ENCODE results near the gene TNFRSF12A. TPM values are rescaled to one million over a fixed set of nuclear protein-coding genes. Genes with fewer than 3 reads are reported as not detected.

The TNFRSF12A gene
- total and polyA plus RNA-seq, 9 of the 15 experiments (the other 6 are each of a cell fraction or from before 2014, with no cell fraction given), result 0.41 to 61.8 (median 26.5) TPM

- TF ChIP-seq, protein P1, sequence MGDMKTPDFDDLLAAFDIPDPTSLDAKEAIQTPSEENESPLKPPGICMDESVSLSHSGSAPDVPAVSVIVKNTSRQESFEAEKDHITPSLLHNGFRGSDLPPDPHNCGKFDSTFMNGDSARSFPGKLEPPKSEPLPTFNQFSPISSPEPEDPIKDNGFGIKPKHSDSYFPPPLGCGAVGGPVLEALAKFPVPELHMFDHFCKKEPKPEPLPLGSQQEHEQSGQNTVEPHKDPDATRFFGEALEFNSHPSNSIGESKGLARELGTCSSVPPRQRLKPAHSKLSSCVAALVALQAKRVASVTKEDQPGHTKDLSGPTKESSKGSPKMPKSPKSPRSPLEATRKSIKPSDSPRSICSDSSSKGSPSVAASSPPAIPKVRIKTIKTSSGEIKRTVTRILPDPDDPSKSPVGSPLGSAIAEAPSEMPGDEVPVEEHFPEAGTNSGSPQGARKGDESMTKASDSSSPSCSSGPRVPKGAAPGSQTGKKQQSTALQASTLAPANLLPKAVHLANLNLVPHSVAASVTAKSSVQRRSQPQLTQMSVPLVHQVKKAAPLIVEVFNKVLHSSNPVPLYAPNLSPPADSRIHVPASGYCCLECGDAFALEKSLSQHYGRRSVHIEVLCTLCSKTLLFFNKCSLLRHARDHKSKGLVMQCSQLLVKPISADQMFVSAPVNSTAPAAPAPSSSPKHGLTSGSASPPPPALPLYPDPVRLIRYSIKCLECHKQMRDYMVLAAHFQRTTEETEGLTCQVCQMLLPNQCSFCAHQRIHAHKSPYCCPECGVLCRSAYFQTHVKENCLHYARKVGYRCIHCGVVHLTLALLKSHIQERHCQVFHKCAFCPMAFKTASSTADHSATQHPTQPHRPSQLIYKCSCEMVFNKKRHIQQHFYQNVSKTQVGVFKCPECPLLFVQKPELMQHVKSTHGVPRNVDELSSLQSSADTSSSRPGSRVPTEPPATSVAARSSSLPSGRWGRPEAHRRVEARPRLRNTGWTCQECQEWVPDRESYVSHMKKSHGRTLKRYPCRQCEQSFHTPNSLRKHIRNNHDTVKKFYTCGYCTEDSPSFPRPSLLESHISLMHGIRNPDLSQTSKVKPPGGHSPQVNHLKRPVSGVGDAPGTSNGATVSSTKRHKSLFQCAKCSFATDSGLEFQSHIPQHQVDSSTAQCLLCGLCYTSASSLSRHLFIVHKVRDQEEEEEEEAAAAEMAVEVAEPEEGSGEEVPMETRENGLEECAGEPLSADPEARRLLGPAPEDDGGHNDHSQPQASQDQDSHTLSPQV (IDR thresholded peaks at IDR 0.05), result peak; percentile 47; the same call in 1 of the 2 replicates
- TF ChIP-seq CHD4 (IDR thresholded peaks at IDR 0.05; ENCODE audit: insufficient read depth, insufficient replicate concordance, low read depth, low read length, poor library complexity, severe bottlenecking) (no peak), MYBL2 (IDR thresholded peaks at IDR 0.05; ENCODE audit: low read depth) (no peak), MYBL2 (CRISPR knock-in tag; IDR thresholded peaks at IDR 0.05; ENCODE audit: borderline replicate concordance) (no peak), ZNF518B (CRISPR knock-in tag; IDR thresholded peaks at IDR 0.05) (no peak), ELF1 (tag; IDR thresholded peaks at IDR 0.05) (peak; percentile 82), POLR2G (IDR thresholded peaks at IDR 0.05; ENCODE audit: low read depth, low read length) (peak; percentile 96), CAMTA2 (CRISPR knock-in tag; conservative IDR thresholded peaks at IDR 0.05) (no peak), RBM14 (IDR thresholded peaks at IDR 0.05; ENCODE audit: borderline replicate concordance, insufficient read depth, low read depth, low read length) (no peak), PTRF (tag; IDR thresholded peaks at IDR 0.05) (no peak), RBM17 (IDR thresholded peaks at IDR 0.05; ENCODE audit: borderline replicate concordance, low read depth, low read length) (no peak)
- TF ChIP-seq, protein P2, sequence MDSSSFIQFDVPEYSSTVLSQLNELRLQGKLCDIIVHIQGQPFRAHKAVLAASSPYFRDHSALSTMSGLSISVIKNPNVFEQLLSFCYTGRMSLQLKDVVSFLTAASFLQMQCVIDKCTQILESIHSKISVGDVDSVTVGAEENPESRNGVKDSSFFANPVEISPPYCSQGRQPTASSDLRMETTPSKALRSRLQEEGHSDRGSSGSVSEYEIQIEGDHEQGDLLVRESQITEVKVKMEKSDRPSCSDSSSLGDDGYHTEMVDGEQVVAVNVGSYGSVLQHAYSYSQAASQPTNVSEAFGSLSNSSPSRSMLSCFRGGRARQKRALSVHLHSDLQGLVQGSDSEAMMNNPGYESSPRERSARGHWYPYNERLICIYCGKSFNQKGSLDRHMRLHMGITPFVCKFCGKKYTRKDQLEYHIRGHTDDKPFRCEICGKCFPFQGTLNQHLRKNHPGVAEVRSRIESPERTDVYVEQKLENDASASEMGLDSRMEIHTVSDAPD (CRISPR knock-in tag; IDR thresholded peaks at IDR 0.05), result no peak
- TF ChIP-seq, protein P3, sequence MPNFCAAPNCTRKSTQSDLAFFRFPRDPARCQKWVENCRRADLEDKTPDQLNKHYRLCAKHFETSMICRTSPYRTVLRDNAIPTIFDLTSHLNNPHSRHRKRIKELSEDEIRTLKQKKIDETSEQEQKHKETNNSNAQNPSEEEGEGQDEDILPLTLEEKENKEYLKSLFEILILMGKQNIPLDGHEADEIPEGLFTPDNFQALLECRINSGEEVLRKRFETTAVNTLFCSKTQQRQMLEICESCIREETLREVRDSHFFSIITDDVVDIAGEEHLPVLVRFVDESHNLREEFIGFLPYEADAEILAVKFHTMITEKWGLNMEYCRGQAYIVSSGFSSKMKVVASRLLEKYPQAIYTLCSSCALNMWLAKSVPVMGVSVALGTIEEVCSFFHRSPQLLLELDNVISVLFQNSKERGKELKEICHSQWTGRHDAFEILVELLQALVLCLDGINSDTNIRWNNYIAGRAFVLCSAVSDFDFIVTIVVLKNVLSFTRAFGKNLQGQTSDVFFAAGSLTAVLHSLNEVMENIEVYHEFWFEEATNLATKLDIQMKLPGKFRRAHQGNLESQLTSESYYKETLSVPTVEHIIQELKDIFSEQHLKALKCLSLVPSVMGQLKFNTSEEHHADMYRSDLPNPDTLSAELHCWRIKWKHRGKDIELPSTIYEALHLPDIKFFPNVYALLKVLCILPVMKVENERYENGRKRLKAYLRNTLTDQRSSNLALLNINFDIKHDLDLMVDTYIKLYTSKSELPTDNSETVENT (CRISPR knock-in tag; IDR thresholded peaks at IDR 0.05), result peak; percentile 71
These were observed 3.7 kb downstream of the TNFRSF12A start, which contains the start of the genes HCFC1R1 and THOC6 (continued) for GRCh38 chr16:3023669-3024478.

Data from K562 (cell line).